H1 (cell line): ENCODE data around the gene HEATR5A. TPM values are rescaled to one million over a fixed set of nuclear protein-coding genes. Genes with fewer than 3 reads are reported as not detected.
"Not testable (repeated sequence)": the region's sequence is repeated elsewhere in the genome, so short reads cannot be mapped to it uniquely, and the experiment has no call there.

Experiments
- CTCF ChIA-PET: fragments of 300-600 bp; sonication (Branson Sonifier 250); formaldehyde crosslinking; loops from one replicate; lab custom pipeline; 2021; ENCODE audit not compliant: partially characterized antibody; lab: Charles Lee
- POLR2A ChIA-PET: fragments of 300-600 bp; sonication (Branson Sonifier 250); formaldehyde crosslinking; loops from one replicate; lab custom pipeline; 2021; ENCODE audit warnings: inconsistent platforms; ENCODE audit not compliant: partially characterized antibody; lab: Charles Lee
- DNase-seq, 2 experiments: peaks; one replicate each; pipeline versions ENCODE4 v3.0.0 to v3.0.0-alpha.2; 2010 to 2022; ENCODE audit warnings: low spot score in 2 of 2, low read depth in 1 of 2, mixed read lengths in 1 of 2
- FAIRE-seq: peaks from 2 replicates; lab custom pipeline; 2011; peaks lifted over from hg19 to GRCh38; lab: Jason Lieb, UNC
- H2AFZ ChIP-seq: 2 replicates; pipeline ENCODE4 v1.8.1; 2012; ENCODE audit warnings: low read length, inconsistent platforms
- H2AK5ac ChIP-seq: 2 replicates; pipeline ENCODE4 v1.6.1; 2013; ENCODE audit warnings: low read depth, low read length
- H2BK120ac ChIP-seq: replicated peaks from 2 replicates; pipeline ENCODE3; 2013; ENCODE audit warnings: low read depth, low read length, inconsistent platforms
- H2BK12ac ChIP-seq: 2 replicates; pipeline ENCODE4 v1.6.1; 2013; ENCODE audit warnings: low read depth, low read length
- H2BK15ac ChIP-seq: 2 replicates; pipeline ENCODE4 v1.6.1; 2013; ENCODE audit warnings: low read length
- H2BK20ac ChIP-seq: 2 replicates; pipeline ENCODE4 v1.6.1; 2013; ENCODE audit warnings: low read length
- H2BK5ac ChIP-seq: 2 replicates; pipeline ENCODE4 v1.6.1; 2013; ENCODE audit warnings: low read depth, low read length
- H3K14ac ChIP-seq: 2 replicates; pipeline ENCODE4 v1.6.1; 2013; ENCODE audit warnings: inconsistent platforms; ENCODE audit not compliant: insufficient read length
- H3K18ac ChIP-seq: 2 replicates; pipeline ENCODE4 v1.6.1; 2013; ENCODE audit warnings: low read length; ENCODE audit errors: extremely low read depth
- H3K23ac ChIP-seq: 2 replicates; pipeline ENCODE4 v1.6.1; 2013; ENCODE audit warnings: inconsistent platforms; ENCODE audit not compliant: insufficient read length
- H3K23me2 ChIP-seq: 2 replicates; pipeline ENCODE4 v1.6.1; 2013; ENCODE audit warnings: low read depth, low read length
- H3K27ac ChIP-seq: 2 replicates; pipeline ENCODE4 v1.6.1; 2011; ENCODE audit warnings: low read depth, low read length, inconsistent platforms
- H3K27me3 ChIP-seq, 4 experiments: replicated peaks in 1 of 4; 1 replicate in 1 of 4; 2 replicates in 3 of 4; pipeline versions ENCODE4 v1.6.1 to v1.8.1; 2011 to 2013; ENCODE audit warnings: low read length in 3 of 4, mild to moderate bottlenecking in 3 of 4, inconsistent platforms in 2 of 4, mixed read lengths in 2 of 4, moderate library complexity in 1 of 4; ENCODE audit not compliant: control insufficient read depth in 3 of 4, insufficient read depth in 3 of 4; ENCODE audit errors: extremely low read depth in 1 of 4
- H3K36me3 ChIP-seq, 4 experiments: 2 replicates each; pipeline versions ENCODE4 v1.6.1 to v1.8.1; 2011 to 2013; ENCODE audit warnings: mild to moderate bottlenecking in 4 of 4, low read length in 3 of 4, moderate library complexity in 2 of 4, control low read depth in 1 of 4, inconsistent platforms in 1 of 4; ENCODE audit not compliant: insufficient read depth in 4 of 4, control insufficient read depth in 2 of 4
- H3K4ac ChIP-seq: replicated peaks from 2 replicates; pipeline ENCODE3; 2013; ENCODE audit warnings: low read length, low read depth, mixed read lengths, inconsistent platforms; ENCODE audit not compliant: insufficient read length
- H3K4me1 ChIP-seq, 4 experiments: replicated peaks in 1 of 4; 1 replicate in 1 of 4; 2 replicates in 3 of 4; pipeline versions ENCODE4 v1.6.1 to v1.8.1; 2011 to 2013; ENCODE audit warnings: low read length in 3 of 4, inconsistent platforms in 2 of 4, mixed read lengths in 1 of 4; ENCODE audit not compliant: insufficient read depth in 4 of 4, control insufficient read depth in 3 of 4
- H3K4me2 ChIP-seq, 2 experiments: 2 replicates each; pipeline versions ENCODE4 v1.6.1 to v1.8.1; 2011 to 2013; ENCODE audit warnings: low read depth in 2 of 2, low read length in 2 of 2, control low read depth in 1 of 2, inconsistent platforms in 1 of 2, mild to moderate bottlenecking in 1 of 2; ENCODE audit not compliant: insufficient read depth in 1 of 2
- H3K4me3 ChIP-seq, 4 experiments: fragments of 200-600, 300-600 bp in 1 of 4; sonication (generic), shearing (Covaris generic), sonication (Bioruptor Twin) in 1 of 4; 2 replicates each; pipeline versions ENCODE4 v1.5.1 to v1.8.1; 2011 to 2016; ENCODE audit warnings: low read length in 4 of 4, low read depth in 3 of 4, control low read depth in 2 of 4, inconsistent platforms in 2 of 4, mild to moderate bottlenecking in 2 of 4, mixed read lengths in 1 of 4, moderate library complexity in 1 of 4; ENCODE audit not compliant: insufficient read depth in 2 of 4; ENCODE audit errors: extremely low read depth in 1 of 4
- H3K56ac ChIP-seq: replicated peaks from 2 replicates; pipeline ENCODE3; 2013; ENCODE audit warnings: low read depth, mild to moderate bottlenecking, mixed read lengths, low read length, inconsistent platforms; ENCODE audit not compliant: insufficient read length
- H3K79me1 ChIP-seq: 2 replicates; pipeline ENCODE4 v1.6.1; 2013; ENCODE audit warnings: low read depth, low read length, control low read depth
- H3K79me2 ChIP-seq, 2 experiments: 2 replicates each; pipeline versions ENCODE4 v1.6.1 to v1.8.1; 2012 to 2013; ENCODE audit warnings: low read length in 2 of 2, mild to moderate bottlenecking in 2 of 2, inconsistent platforms in 1 of 2; ENCODE audit not compliant: insufficient read depth in 2 of 2, control insufficient read depth in 1 of 2
- H3K9ac ChIP-seq, 4 experiments: replicated peaks in 1 of 4; 1 replicate in 1 of 4; 2 replicates in 3 of 4; pipeline versions ENCODE4 v1.6.1 to v1.8.1; 2011 to 2013; ENCODE audit warnings: low read depth in 3 of 4, low read length in 3 of 4, control low read depth in 2 of 4, mild to moderate bottlenecking in 2 of 4, moderate library complexity in 2 of 4, inconsistent platforms in 1 of 4; ENCODE audit errors: extremely low read depth in 1 of 4
- H3K9me3 ChIP-seq, 2 experiments: 2 replicates each; pipeline versions ENCODE4 v1.6.1 to v1.8.1; 2012 to 2013; ENCODE audit warnings: mild to moderate bottlenecking in 2 of 2, moderate library complexity in 2 of 2, control low read depth in 1 of 2, inconsistent platforms in 1 of 2, low read depth in 1 of 2, low read length in 1 of 2, mixed read lengths in 1 of 2; ENCODE audit not compliant: insufficient read depth in 2 of 2
- H4K20me1 ChIP-seq, 2 experiments: replicated peaks in 1 of 2; 2 replicates each; pipeline versions ENCODE3 to v1.8.1; 2011 to 2013; ENCODE audit warnings: inconsistent platforms in 2 of 2, low read length in 2 of 2, mild to moderate bottlenecking in 1 of 2; ENCODE audit not compliant: insufficient read depth in 2 of 2, control insufficient read depth in 1 of 2
- H4K5ac ChIP-seq: 2 replicates; pipeline ENCODE4 v1.6.1; 2013; ENCODE audit warnings: low read length, low read depth, mixed read lengths, inconsistent platforms; ENCODE audit not compliant: insufficient read length
- H4K8ac ChIP-seq: 2 replicates; pipeline ENCODE4 v1.8.0; 2013; ENCODE audit warnings: mild to moderate bottlenecking, moderate library complexity, low read length, inconsistent platforms; ENCODE audit not compliant: insufficient read depth; ENCODE audit errors: extremely low read depth
- H4K91ac ChIP-seq: replicated peaks from 2 replicates; pipeline ENCODE3; 2013; ENCODE audit warnings: low read length, mixed read lengths, inconsistent platforms; ENCODE audit not compliant: insufficient read length
- EP300 ChIP-seq, 2 experiments: IDR thresholded peaks; 1 replicate in 1 of 2; 2 replicates in 1 of 2; pipeline ENCODE4 v1.6.1; 2011 to 2012; ENCODE audit warnings: low read depth in 2 of 2, low read length in 2 of 2, mild to moderate bottlenecking in 2 of 2, borderline replicate concordance in 1 of 2, inconsistent platforms in 1 of 2, moderate library complexity in 1 of 2
- KDM1A ChIP-seq: fragments of 200-600, 300-600 bp; sonication (generic); IDR thresholded peaks from 2 replicates; pipeline ENCODE4 v1.7.1; 2016; ENCODE audit warnings: mild to moderate bottlenecking, low read length, borderline replicate concordance
- POLR2AphosphoS5 ChIP-seq: IDR thresholded peaks from 2 replicates; pipeline ENCODE4 v1.6.1; 2011; ENCODE audit warnings: low read depth, low read length
- RAD21 ChIP-seq, 2 experiments: IDR thresholded peaks in 1 of 2; conservative IDR thresholded peaks in 1 of 2; 2 replicates each; pipeline ENCODE4 v1.6.1; 2011; ENCODE audit warnings: low read depth in 2 of 2, low read length in 2 of 2, improper control_type of control experiment in 1 of 2, inconsistent platforms in 1 of 2, mild to moderate bottlenecking in 1 of 2, moderate library complexity in 1 of 2
- SAP30 ChIP-seq: fragments of 300-600 bp; sonication (generic); IDR thresholded peaks from 2 replicates; pipeline ENCODE4 v1.7.1; 2012; ENCODE audit warnings: low read length, moderate library complexity, mild to moderate bottlenecking, inconsistent platforms; ENCODE audit not compliant: insufficient read depth, insufficient replicate concordance
- WGBS, 2 experiments: shearing (Covaris generic) in 1 of 2; methylation state at CpG; one replicate each; pipeline versions ENCODE4 v1.1.6 to v1.1.7; 2013 to 2015; ENCODE audit warnings: low lambda C conversion rate in 2 of 2, mixed read lengths in 2 of 2, inconsistent platforms in 1 of 2, low coverage in 1 of 2, missing lambda C conversion rate in 1 of 2; ENCODE audit not compliant: insufficient replicate concordance in 2 of 2, insufficient coverage in 1 of 2, insufficient read length in 1 of 2; ENCODE audit errors: extremely low coverage in 1 of 2, missing lambda C conversion rate in 1 of 2; 5-methylcytosine and 5-hydroxymethylcytosine counted together
- polyA plus RNA-seq, 7 experiments: library from polyadenylated mRNA; depleted of rRNA in 3 of 7; stranded (reverse) in 5 of 7; unstranded in 2 of 7; fragments of >200 nt in 5 of 7; fragments of 200-250 nt in 2 of 7; gene quantifications; 1 replicate in 5 of 7; 2 replicates in 1 of 7; 4 replicates in 1 of 7; pipeline versions ENCODE4 v1.2.1 to v1.2.3, GENCODE V29; 2011 to 2013; ENCODE audit warnings: missing spikeins in 2 of 7, mixed read lengths in 2 of 7
- total RNA-seq: library from RNA; stranded (reverse); fragmentation: NEBNext Ultra II Directional; extraction: Animal tissue kit (Norgen Biotek cat#: 25700); gene quantifications from 2 replicates; pipeline ENCODE4 v1.2.1, GENCODE V29; 2021
- TF ChIP-seq, protein P1 (sequence below): IDR thresholded peaks from 2 replicates; pipeline ENCODE4 v1.6.1; 2012; ENCODE audit warnings: inconsistent platforms

The HEATR5A gene
- total and polyA plus RNA-seq, 2 of the 8 experiments (the other 6 are each of a cell fraction or from before 2014, with no cell fraction given), result 9.0 to 36.2 TPM

DNA sequence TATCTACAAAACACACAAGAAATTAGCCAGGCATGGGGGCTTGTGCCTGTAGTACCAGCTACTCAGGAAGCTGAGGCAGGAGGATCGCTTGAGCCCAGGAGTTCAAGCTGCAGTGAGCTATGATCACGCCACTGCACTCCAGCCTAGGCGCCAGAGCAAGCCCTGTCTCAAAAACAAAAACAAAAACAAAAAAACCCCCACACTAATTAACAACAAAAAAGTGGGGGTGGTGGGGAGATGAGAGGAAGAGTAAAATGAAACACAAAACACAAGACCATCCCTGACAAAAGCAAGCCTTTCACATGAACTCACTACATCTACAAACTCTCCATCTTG lies 158.9 kb downstream of the HEATR5A start (continued):
- TF ChIP-seq, protein P1, sequence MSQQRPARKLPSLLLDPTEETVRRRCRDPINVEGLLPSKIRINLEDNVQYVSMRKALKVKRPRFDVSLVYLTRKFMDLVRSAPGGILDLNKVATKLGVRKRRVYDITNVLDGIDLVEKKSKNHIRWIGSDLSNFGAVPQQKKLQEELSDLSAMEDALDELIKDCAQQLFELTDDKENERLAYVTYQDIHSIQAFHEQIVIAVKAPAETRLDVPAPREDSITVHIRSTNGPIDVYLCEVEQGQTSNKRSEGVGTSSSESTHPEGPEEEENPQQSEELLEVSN, result no peak
- no peak for TF ChIP-seq POLR2AphosphoS5
- TF ChIP-seq EP300 (IDR thresholded peaks at IDR 0.05; ENCODE audit: borderline replicate concordance in 1 of 2, low read depth in 2 of 2, low read length in 2 of 2), result no peak
- TF ChIP-seq RAD21 (IDR thresholded peaks at IDR 0.05 in 1 of 2, conservative IDR thresholded peaks at IDR 0.05 in 1 of 2; ENCODE audit: low read depth in 2 of 2, low read length in 2 of 2), result no peak
- TF ChIP-seq KDM1A, result no peak
- TF ChIP-seq SAP30, result no peak

DNA sequence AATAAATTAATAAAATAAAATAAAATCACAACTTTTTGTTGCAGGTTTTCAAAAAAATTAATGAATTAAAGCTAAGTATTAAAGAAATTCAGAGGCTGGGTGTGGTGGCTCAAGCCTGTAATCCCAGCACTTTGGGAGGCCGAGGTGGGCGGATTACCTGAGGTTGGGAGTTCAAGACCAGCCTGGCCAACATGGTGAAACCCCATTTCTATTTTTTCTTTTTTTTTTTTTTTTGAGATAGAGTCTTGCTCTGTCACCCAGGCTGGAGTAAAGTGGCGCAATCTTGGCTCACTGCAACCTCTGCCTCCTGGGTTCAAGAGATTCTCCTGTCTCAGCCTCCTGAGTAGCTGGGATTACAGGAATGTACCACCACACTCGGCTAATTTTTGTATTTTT lies 161.3 kb downstream of the HEATR5A start:
- DNase-seq, FAIRE-seq, H2BK20ac ChIP-seq, H3K36me3 ChIP-seq, H3K27ac ChIP-seq, H4K5ac ChIP-seq, H2BK12ac ChIP-seq, H4K91ac ChIP-seq, H3K56ac ChIP-seq, H3K9ac ChIP-seq, H2BK5ac ChIP-seq, H3K27me3 ChIP-seq, H2AFZ ChIP-seq, H3K18ac ChIP-seq, H3K4me3 ChIP-seq, H3K9me3 ChIP-seq, H3K23ac ChIP-seq, H2BK15ac ChIP-seq, H3K4me2 ChIP-seq, H3K4me1 ChIP-seq, H4K8ac ChIP-seq, H3K79me2 ChIP-seq, H4K20me1 ChIP-seq, H2BK120ac ChIP-seq, H3K23me2 ChIP-seq, H3K4ac ChIP-seq, H2AK5ac ChIP-seq, H3K14ac ChIP-seq, POLR2A ChIA-PET, H3K79me1 ChIP-seq: not testable (repeated sequence)
- 92% methylated on average over 3 of the region's 4 CpGs; no CpG with 5 or more reads in 1 of the 2 experiments for WGBS, 2 experiments
- CTCF ChIA-PET, result interaction anchor here (1.3 to 1.8 kb wide), 2 partner anchors 27 to 52 kb away, joined by 3 to 4 read pairs; partner anchors contain the start of gene HECTD1
